ENCODE results near the gene TRPC6.

Gene TRPC6

GRCh38 chr11:101552888-101553287 is 30.9 kb downstream of the TRPC6 start:
- TF ChIP-seq CTCF (IDR thresholded peaks at IDR 0.05; ENCODE audit: low read depth, low read length), result no peak
- no peak overlapping the region for H3K4me3 ChIP-seq (replicated peaks in 1 of 2; ENCODE audit: low read depth in 2 of 2, low read length in 2 of 2)
- DNase-seq (ENCODE audit: low read depth in 2 of 2), result no peak

- no peak for TF ChIP-seq CTCF (IDR thresholded peaks at IDR 0.05; ENCODE audit: low read depth, low read length)
- DNase-seq (ENCODE audit: low read depth in 2 of 2), result no peak
- H3K4me3 ChIP-seq (replicated peaks in 1 of 2; ENCODE audit: low read depth in 2 of 2, low read length in 2 of 2), result no peak overlapping the region
Observed at GRCh38 chr11:101528541-101528940, 55.3 kb downstream of the TRPC6 start.

- no peak for TF ChIP-seq CTCF (IDR thresholded peaks at IDR 0.05; ENCODE audit: low read depth, low read length)
- no peak overlapping the region for H3K4me3 ChIP-seq (replicated peaks in 1 of 2; ENCODE audit: low read depth in 2 of 2, low read length in 2 of 2)
Observed at GRCh38 chr11:101523634-101524260, 60.1 kb downstream of the TRPC6 start.

GRCh38 chr11:101523193-101523592 is 60.6 kb downstream of the TRPC6 start:
- DNase-seq (ENCODE audit: low read depth in 2 of 2), result no peak
- H3K4me3 ChIP-seq (replicated peaks in 1 of 2; ENCODE audit: low read depth in 2 of 2, low read length in 2 of 2), result no peak overlapping the region
- TF ChIP-seq CTCF (IDR thresholded peaks at IDR 0.05; ENCODE audit: low read depth, low read length), result no peak

More at GRCh38 chr11:101523634-101524260, 60.1 kb downstream of the TRPC6 start:
- DNase-seq (ENCODE audit: low read depth in 2 of 2), result no peak

GRCh38 chr11:101521821-101522220 is 62.0 kb downstream of the TRPC6 start:
- TF ChIP-seq CTCF (IDR thresholded peaks at IDR 0.05; ENCODE audit: low read depth, low read length), result no peak
- no peak for DNase-seq (ENCODE audit: low read depth in 2 of 2)

GRCh38 chr11:101516546-101516945 is 67.3 kb downstream of the TRPC6 start:
- DNase-seq (ENCODE audit: low read depth in 2 of 2), result no peak
- no peak overlapping the region for H3K4me3 ChIP-seq (replicated peaks in 1 of 2; ENCODE audit: low read depth in 2 of 2, low read length in 2 of 2)
- TF ChIP-seq CTCF (IDR thresholded peaks at IDR 0.05; ENCODE audit: low read depth, low read length), result no peak

More at GRCh38 chr11:101521821-101522220, 62.0 kb downstream of the TRPC6 start:
- no peak overlapping the region for H3K4me3 ChIP-seq (replicated peaks in 1 of 2; ENCODE audit: low read depth in 2 of 2, low read length in 2 of 2)

GRCh38 chr11:101511065-101511464 is 72.7 kb downstream of the TRPC6 start:
- TF ChIP-seq CTCF (IDR thresholded peaks at IDR 0.05; ENCODE audit: low read depth, low read length), result no peak
- DNase-seq (ENCODE audit: low read depth in 2 of 2), result no peak
- H3K4me3 ChIP-seq (replicated peaks in 1 of 2; ENCODE audit: low read depth in 2 of 2, low read length in 2 of 2), result no peak overlapping the region

Measured in cardiac fibroblast (primary cell).